Endometrial microvascular endothelial cells (primary cell): ENCODE data around the gene DBP. TPM values are rescaled to one million over a fixed set of nuclear protein-coding genes. Genes with fewer than 3 reads are reported as not detected.
"Not testable (repeated sequence)": the region's sequence is repeated elsewhere in the genome, so short reads cannot be mapped to it uniquely, and the experiment has no call there.

ENCODE experiments used
- in situ Hi-C: cut with HindIII; loops from 2 replicates; pipeline ENCODE4 v1.10.0; 2017; ENCODE audit warnings: low sequenced_read_pairs, low pct_unique_long_range_greater_than_20kb; ENCODE audit errors: inconsistent ontology term
- total RNA-seq: library from RNA; depleted of rRNA; stranded (reverse); fragments of >200 nt; gene quantifications from one replicate; pipeline ENCODE4 v1.2.3, GENCODE V29; 2015; ENCODE audit errors: inconsistent ontology term

The DBP gene
- total RNA-seq, 1 donor from 2014 or later, result 0.46 TPM

- in situ Hi-C loops, result no loop called here
Measured at GRCh38 chr19:48669903-48670668, 32.9 kb upstream of the DBP start.

- in situ Hi-C loops, result no loop called here
Measured at GRCh38 chr19:48668761-48669160, 31.6 kb upstream of the DBP start.

- in situ Hi-C loops, result no loop called here
Measured at GRCh38 chr19:48668332-48668731, 31.2 kb upstream of the DBP start.

GRCh38 chr19:48665786-48666185 lies 28.6 kb upstream of the DBP start:
- in situ Hi-C loops, result no loop called here

GRCh38 chr19:48664476-48664875 lies 27.3 kb upstream of the DBP start:
- in situ Hi-C loops, result no loop called here

- in situ Hi-C loops, result no loop called here
Measured at GRCh38 chr19:48663667-48664066, 26.5 kb upstream of the DBP start.

GRCh38 chr19:48661711-48662090 lies 24.5 kb upstream of the DBP start:
- in situ Hi-C loops, result no loop called here

- in situ Hi-C loops, result no loop called here
Measured at GRCh38 chr19:48660852-48661710, 23.9 kb upstream of the DBP start.

- in situ Hi-C loops, result no loop called here
Measured at GRCh38 chr19:48659768-48660167, 22.6 kb upstream of the DBP start.

GRCh38 chr19:48658483-48658882 lies 21.3 kb upstream of the DBP start:
- in situ Hi-C loops, result no loop called here

GRCh38 chr19:48657828-48658227 lies 20.6 kb upstream of the DBP start:
- in situ Hi-C loops, result not testable (repeated sequence)

GRCh38 chr19:48656840-48657474 lies 19.8 kb upstream of the DBP start:
- in situ Hi-C loops, result no loop called here

GRCh38 chr19:48654299-48655059 lies 17.3 kb upstream of the DBP start:
- in situ Hi-C loops, result no loop called here

- in situ Hi-C loops, result no loop called here
Measured at GRCh38 chr19:48651683-48652048, 14.5 kb upstream of the DBP start.

GRCh38 chr19:48650974-48651682 lies 13.9 kb upstream of the DBP start:
- in situ Hi-C loops, result no loop called here

GRCh38 chr19:48648134-48648533 lies 11.0 kb upstream of the DBP start:
- in situ Hi-C loops, result no loop called here

- in situ Hi-C loops, result no loop called here
Measured at GRCh38 chr19:48646722-48647216, 9.6 kb upstream of the DBP start.

GRCh38 chr19:48646001-48646721 lies 9.0 kb upstream of the DBP start, which contains the start of gene CA11:
Gene CA11, minus strand, starts transcription at chr19:48646187. Its CDS starts 555 bp downstream, at chr19:48645632.
- in situ Hi-C loops, result no loop called here
